Pancreas (tissue), 10 donors: ENCODE measurements around the gene ASB1. TPM values are rescaled to one million over a fixed set of nuclear protein-coding genes. Genes with fewer than 3 reads are reported as not detected.

Source experiments
- ATAC-seq, 4 donors: fragments of 200-7000 bp; cut with Tn5 transposase; one replicate each; pipeline versions ENCODE4 v1.8.0 to v1.9.1; 2020; ENCODE audit warnings: mild to moderate bottlenecking in 4 of 4, moderate library complexity in 4 of 4
- DNase-seq, 6 donors: peaks; one replicate each; pipeline ENCODE4 v3.0.0-alpha.2; 2020
- FAIRE-seq: peaks from 2 replicates; lab custom pipeline; 2012; peaks lifted over from hg19 to GRCh38; lab: Jason Lieb, UNC
- H3K27ac ChIP-seq, 4 donors: fragments of 200-600 bp; sonication (generic); 1 replicate in 3 of 4; 2 replicates in 1 of 4; pipeline versions ENCODE4 v1.5.0 to v1.8.0; 2020
- H3K27me3 ChIP-seq, 4 donors: fragments of 200-600 bp; one replicate each; pipeline ENCODE4 v1.8.0; 2021
- H3K36me3 ChIP-seq, 3 donors: fragments of 200-600 bp; sonication (generic) in 1 of 3; one replicate each; pipeline versions ENCODE4 v1.5.0 to v1.8.0; 2020 to 2021
- H3K4me1 ChIP-seq, 3 donors: fragments of 200-600 bp; one replicate each; pipeline ENCODE4 v1.8.0; 2021
- H3K4me3 ChIP-seq, 4 donors: fragments of 200-600 bp; sonication (generic) in 2 of 4; one replicate each; pipeline versions ENCODE4 v1.5.0 to v1.8.0; 2020 to 2021
- H3K9me3 ChIP-seq, 4 donors: fragments of 200-600 bp; one replicate each; pipeline ENCODE4 v1.8.0; 2021
- CTCF ChIP-seq, 4 donors: fragments of 200-600 bp; sonication (generic) in 3 of 4; IDR thresholded peaks; one replicate each; pipeline versions ENCODE4 v1.5.0 to v1.8.0; 2021; ENCODE audit warnings: antibody characterized with exemption in 4 of 4
- WGBS, 2 donors: extraction: QIAGEN DNeasy Blood & Tissue Kit; methylation state at CpG; one replicate each; pipeline ENCODE4 v1.1.7; 2013; 5-methylcytosine and 5-hydroxymethylcytosine counted together
- intact Hi-C, 3 donors: fragments of 100-400 bp; cut with DNase I; formaldehyde crosslinking; loops; one replicate each; pipeline versions ENCODE4 v1.11.1 to v1.14.2; 2022
- polyA plus RNA-seq, 2 donors: library from polyadenylated mRNA; stranded (reverse); fragments of 200-250 nt; gene quantifications; one replicate each; pipeline ENCODE4 v1.2.3, GENCODE V29; 2013
- total RNA-seq, 6 donors: library from RNA; stranded (reverse); fragmentation: NEBNext Ultra II Directional in 4 of 6; extraction: Animal tissue kit (Norgen Biotek cat#: 25700) in 4 of 6; gene quantifications; one replicate each; pipeline versions ENCODE4 v1.2.1 to v1.2.4, GENCODE V29; 2021 to 2023
- donor health status: healthy with polysubstance abuse.
- donor health status: DM: no; HTN: no; CAD: no; lungs with moderate emphysema.
- donor health status: DM: no; HTN: no; CAD: no.
- donor health status: control.
- donor health status: control.
- donor health status: Bipolar disorder and iron deficiency.
- donor health status: DM: yes; HTN: yes; CAD: no.
- donor health status: DM: no; HTN: no; CAD: no.
- donor health status: DM: no; HTN: no; CAD: no.
- donor health status: DM: yes; HTN: yes; CAD: no.

ASB1 gene
- total and polyA plus RNA-seq, 8 donors, result 11.3 to 25.1 (median 13.8) TPM

GRCh38 chr2:238489896-238490295 is 63.2 kb downstream of the ASB1 start:
- Histone ChIP-seq H3K9me3 (no peaks in the 10 kb centered on the region), H3K4me1 (no peaks in the 10 kb centered on the region), H3K36me3 (no peaks in the 10 kb centered on the region), H3K4me3 (no peak overlapping the region), H3K27ac (no peak overlapping the region), H3K27me3 (no peaks in the 10 kb centered on the region)
- no peak for FAIRE-seq
- intact Hi-C loops, result no loop called here
- no peak for TF ChIP-seq CTCF (IDR thresholded peaks at IDR 0.05)
- no peak for DNase-seq
- ATAC-seq, result no peak

DNA sequence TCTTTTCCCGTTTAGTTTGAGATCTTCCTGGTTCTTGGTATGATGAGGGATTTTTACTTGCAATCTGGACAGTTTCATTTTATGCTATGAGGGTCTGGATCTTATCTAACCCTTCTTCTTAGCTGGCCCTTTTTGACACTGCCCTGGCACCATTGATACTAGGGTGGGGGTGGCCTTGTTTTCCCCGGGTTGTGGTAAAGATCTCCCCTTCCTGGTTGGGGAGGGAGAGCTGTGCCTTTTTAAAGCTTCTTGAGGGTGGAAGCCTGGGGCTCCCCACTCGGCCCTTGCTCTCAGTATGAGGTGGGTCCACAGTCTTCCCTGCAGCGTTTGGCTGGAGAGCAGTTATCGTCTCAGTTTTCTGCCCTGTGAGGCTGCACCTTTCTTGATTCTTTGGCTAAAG is 66.1 kb downstream of the ASB1 start:
- FAIRE-seq (no peak), ATAC-seq (no peak), DNase-seq (no peak)
- Histone ChIP-seq H3K4me1 (no peaks in the 10 kb centered on the region), H3K36me3 (no peaks in the 10 kb centered on the region), H3K4me3 (no peak overlapping the region), H3K27me3 (no peaks in the 10 kb centered on the region), H3K9me3 (no peaks in the 10 kb centered on the region), H3K27ac (no peak overlapping the region)
- WGBS, 2 donors, result 72 to 79% methylated on average over 5 of the region's 5 CpGs
- intact Hi-C loops, result no loop called here
- TF ChIP-seq CTCF (IDR thresholded peaks at IDR 0.05), result no peak

GRCh38 chr2:238493411-238493810 is 66.7 kb downstream of the ASB1 start:
- intact Hi-C loops, result no loop called here

GRCh38 chr2:238493880-238494572 is 67.3 kb downstream of the ASB1 start:
- TF ChIP-seq CTCF (IDR thresholded peaks at IDR 0.05), result no peak
- no peaks in the 10 kb centered on the region for H3K4me1 ChIP-seq
- H3K27ac ChIP-seq, result no peak overlapping the region
- ATAC-seq, result no peak
- DNase-seq, result no peak
- H3K9me3 ChIP-seq, result no peaks in the 10 kb centered on the region
- intact Hi-C loops, result no loop called here
- no peaks in the 10 kb centered on the region for H3K36me3 ChIP-seq
- FAIRE-seq, result no peak
- no peak overlapping the region for H3K4me3 ChIP-seq
- 81 to 84% methylated on average over 18 of the region's 18 CpGs for WGBS, 2 donors
- no peaks in the 10 kb centered on the region for H3K27me3 ChIP-seq

More at GRCh38 chr2:238493411-238493810, 66.7 kb downstream of the ASB1 start:
- Histone ChIP-seq H3K36me3 (no peaks in the 10 kb centered on the region), H3K27me3 (no peaks in the 10 kb centered on the region), H3K9me3 (no peaks in the 10 kb centered on the region), H3K27ac (no peak overlapping the region), H3K4me3 (no peak overlapping the region), H3K4me1 (no peaks in the 10 kb centered on the region)
- DNase-seq (no peak), ATAC-seq (no peak), FAIRE-seq (no peak)
- 80 to 91% methylated on average over 5 of the region's 5 CpGs for WGBS, 2 donors
- TF ChIP-seq CTCF (IDR thresholded peaks at IDR 0.05), result no peak

- WGBS, 2 donors, result 92% methylated on average over 16 of the region's 16 CpGs
- Histone ChIP-seq H3K9me3 (no peaks in the 10 kb centered on the region), H3K36me3 (no peaks in the 10 kb centered on the region), H3K27ac (no peak overlapping the region), H3K4me3 (no peak overlapping the region), H3K4me1 (no peaks in the 10 kb centered on the region), H3K27me3 (no peaks in the 10 kb centered on the region)
- intact Hi-C loops, result no loop called here
- ATAC-seq (no peak), FAIRE-seq (no peak), DNase-seq (no peak)
- TF ChIP-seq CTCF (IDR thresholded peaks at IDR 0.05), result no peak
Observed at GRCh38 chr2:238494573-238494961, 67.8 kb downstream of the ASB1 start.
